Glutamatergic neuron (in vitro differentiated cells): ENCODE measurements around the gene ATXN10. TPM values are rescaled to one million over a fixed set of nuclear protein-coding genes. Genes with fewer than 3 reads are reported as not detected.

Source experiments
- DNase-seq: peaks from one replicate; pipeline ENCODE4 v3.0.0; 2022
- H3K27ac Mint-ChIP-seq: one replicate; pipeline ENCODE4 v1.8.0; 2020; ENCODE audit warnings: mild to moderate bottlenecking, mixed read lengths, inconsistent platforms; ENCODE audit not compliant: unreplicated experiment
- H3K27me3 Mint-ChIP-seq: one replicate; pipeline ENCODE4 v1.8.0; 2020; ENCODE audit warnings: mild to moderate bottlenecking, moderate library complexity, mixed read lengths, inconsistent platforms; ENCODE audit not compliant: unreplicated experiment
- H3K36me3 Mint-ChIP-seq: one replicate; pipeline ENCODE4 v1.8.0; 2020; ENCODE audit warnings: mild to moderate bottlenecking, mixed read lengths, inconsistent platforms; ENCODE audit not compliant: unreplicated experiment
- H3K4me1 Mint-ChIP-seq: one replicate; pipeline ENCODE4 v1.8.0; 2020; ENCODE audit warnings: mild to moderate bottlenecking, low read depth, mixed read lengths, inconsistent platforms; ENCODE audit not compliant: unreplicated experiment
- H3K4me3 Mint-ChIP-seq: one replicate; pipeline ENCODE4 v1.8.0; 2020; ENCODE audit warnings: mild to moderate bottlenecking, mixed read lengths, inconsistent platforms; ENCODE audit not compliant: unreplicated experiment
- H3K9me3 Mint-ChIP-seq: one replicate; pipeline ENCODE4 v1.8.0; 2020; ENCODE audit warnings: mild to moderate bottlenecking, moderate library complexity, mixed read lengths, inconsistent platforms; ENCODE audit not compliant: unreplicated experiment
- CTCF ChIP-seq: fragments of 200-600 bp; sonication (generic); IDR thresholded peaks from one replicate; pipeline ENCODE4 v1.5.0; 2021; ENCODE audit not compliant: partially characterized antibody, unreplicated experiment
- total RNA-seq: library from RNA; stranded (reverse); fragmentation: NEBNext Ultra II Directional; extraction: Animal tissue kit (Norgen Biotek cat#: 25700); gene quantifications from one replicate; pipeline ENCODE4 v1.2.1, GENCODE V29; 2021; ENCODE audit not compliant: unreplicated experiment

The ATXN10 gene
- total RNA-seq, 1 donor from 2014 or later: 191 TPM

- no peak for DNase-seq
- no peaks in the 10 kb centered on the region for H3K27me3 Mint-ChIP-seq
- H3K36me3 Mint-ChIP-seq: peaks cover 4% of the 10 kb centered on the region
- H3K27ac Mint-ChIP-seq: no peak overlapping the region
- no peak overlapping the region for H3K4me3 Mint-ChIP-seq
- no peaks in the 10 kb centered on the region for H3K9me3 Mint-ChIP-seq
- no peak for TF ChIP-seq CTCF
- peaks cover 4% of the 10 kb centered on the region for H3K4me1 Mint-ChIP-seq
Measured at GRCh38 chr22:45688600-45689080, 17.0 kb downstream of the ATXN10 start.

- TF ChIP-seq CTCF: no peak
- no peaks in the 10 kb centered on the region for H3K27me3 Mint-ChIP-seq
- H3K4me1 Mint-ChIP-seq: peaks cover 4% of the 10 kb centered on the region
- H3K4me3 Mint-ChIP-seq: no peak overlapping the region
- H3K27ac Mint-ChIP-seq: no peak overlapping the region
- no peak for DNase-seq
- H3K36me3 Mint-ChIP-seq: peaks cover 5% of the 10 kb centered on the region
- H3K9me3 Mint-ChIP-seq: no peaks in the 10 kb centered on the region
Measured at GRCh38 chr22:45689211-45689610, 17.6 kb downstream of the ATXN10 start.

GRCh38 chr22:45690008-45690407 lies 18.4 kb downstream of the ATXN10 start:
- TF ChIP-seq CTCF: no peak
- Mint-ChIP-seq H3K36me3 (peaks cover 5% of the 10 kb centered on the region), H3K27me3 (no peaks in the 10 kb centered on the region), H3K27ac (no peak overlapping the region), H3K4me3 (no peak overlapping the region), H3K4me1 (peaks cover 4% of the 10 kb centered on the region), H3K9me3 (no peaks in the 10 kb centered on the region)
- no peak for DNase-seq

GRCh38 chr22:45692549-45692948 lies 20.9 kb downstream of the ATXN10 start:
- H3K4me1 Mint-ChIP-seq: peaks cover 4% of the 10 kb centered on the region
- no peaks in the 10 kb centered on the region for H3K27me3 Mint-ChIP-seq
- DNase-seq: no peak
- no peak overlapping the region for H3K4me3 Mint-ChIP-seq
- no peak overlapping the region for H3K27ac Mint-ChIP-seq
- peaks cover 5% of the 10 kb centered on the region for H3K36me3 Mint-ChIP-seq
- TF ChIP-seq CTCF: no peak
- H3K9me3 Mint-ChIP-seq: no peaks in the 10 kb centered on the region

- Mint-ChIP-seq H3K9me3 (no peaks in the 10 kb centered on the region), H3K4me3 (no peak overlapping the region), H3K4me1 (no peaks in the 10 kb centered on the region), H3K27ac (no peak overlapping the region), H3K27me3 (no peaks in the 10 kb centered on the region), H3K36me3 (peaks cover 5% of the 10 kb centered on the region)
- TF ChIP-seq CTCF: no peak
- no peak for DNase-seq
Measured at GRCh38 chr22:45693835-45694234, 22.2 kb downstream of the ATXN10 start.
